C4-2B (cell line): ENCODE measurements around the gene SIM2.

Experiments used
- CTCF ChIP-seq: fragments of 450-650 bp; conservative IDR thresholded peaks from 2 replicates; pipeline ENCODE4 v1.5.1; 2017; ENCODE audit warnings: mild to moderate bottlenecking
- ZFX ChIP-seq: fragments of 450-650 bp; IDR thresholded peaks from 2 replicates; pipeline ENCODE4 v1.6.1; 2017

GRCh38 chr21:36676039-36676950 is 22.6 kb upstream of the SIM2 start:
- TF ChIP-seq CTCF (no peak), ZFX (no peak)
